Neural cell (in vitro differentiated cells): ENCODE results near the gene BOD1. TPM values are rescaled to one million over a fixed set of nuclear protein-coding genes. Genes with fewer than 3 reads are reported as not detected.

Experiments
- H2AFZ ChIP-seq: fragments of 200-600, 300-800 bp; sonication (generic), shearing (Covaris generic); 2 replicates; pipeline ENCODE4 v1.6.0; 2014; ENCODE audit warnings: low read depth, mild to moderate bottlenecking, antibody characterized with exemption, low read length, moderate library complexity
- H3F3A ChIP-seq: fragments of 200-600 bp; shearing (Covaris generic); 2 replicates; pipeline ENCODE4 v1.6.1; 2016; ENCODE audit warnings: mild to moderate bottlenecking, moderate library complexity, mixed read lengths, antibody characterized with exemption, low read length; ENCODE audit not compliant: insufficient read depth, poor library complexity, severe bottlenecking
- H3K27ac ChIP-seq: fragments of 200-600, 300-800 bp; sonication (generic), shearing (Covaris generic); 2 replicates; pipeline ENCODE4 v1.5.1; 2014; ENCODE audit warnings: mild to moderate bottlenecking, low read length, moderate library complexity
- H3K27me3 ChIP-seq: fragments of 300-800, 200-600 bp; sonication (generic), shearing (Covaris generic); 2 replicates; pipeline ENCODE4 v1.6.0; 2014; ENCODE audit warnings: mild to moderate bottlenecking, low read depth, low read length, moderate library complexity; ENCODE audit not compliant: insufficient read depth
- H3K36me3 ChIP-seq: fragments of 300-800, 200-600 bp; sonication (generic), shearing (Covaris generic); 2 replicates; pipeline ENCODE4 v1.5.1; 2014; ENCODE audit warnings: mild to moderate bottlenecking, antibody characterized with exemption, low read length, moderate library complexity; ENCODE audit not compliant: insufficient read depth
- H3K4me2 ChIP-seq: fragments of 300-800, 200-600 bp; sonication (generic), shearing (Covaris generic); 2 replicates; pipeline ENCODE4 v1.6.0; 2014; ENCODE audit warnings: mild to moderate bottlenecking, low read length
- H3K4me3 ChIP-seq: fragments of 300-800, 200-600 bp; sonication (generic), shearing (Covaris generic); 2 replicates; pipeline ENCODE4 v1.5.1; 2014; ENCODE audit warnings: mild to moderate bottlenecking, low read length, moderate library complexity
- H3K79me2 ChIP-seq: fragments of 200-600 bp; shearing (Covaris generic); replicated peaks from 2 replicates; pipeline ENCODE4 v1.6.0; 2014; ENCODE audit warnings: mild to moderate bottlenecking, low read length, moderate library complexity; ENCODE audit not compliant: insufficient read depth
- H3K9ac ChIP-seq: fragments of 300-800, 200-600 bp; sonication (generic), shearing (Covaris generic); 2 replicates; pipeline ENCODE4 v1.6.1; 2016; ENCODE audit warnings: mild to moderate bottlenecking, low read length, mixed read lengths
- H3K9me2 ChIP-seq: fragments of 200-600 bp; shearing (Covaris generic); 2 replicates; pipeline ENCODE4 v1.6.1; 2016; ENCODE audit warnings: mild to moderate bottlenecking, low read length, mixed read lengths; ENCODE audit not compliant: insufficient read depth
- H3K9me3 ChIP-seq: fragments of 200-600, 300-800 bp; sonication (generic), shearing (Covaris generic); 2 replicates; pipeline ENCODE4 v1.6.1; 2016; ENCODE audit warnings: mild to moderate bottlenecking, mixed run types, low read length, moderate library complexity, mixed read lengths
- H4K20me1 ChIP-seq: fragments of 200-600 bp; shearing (Covaris generic); 2 replicates; pipeline ENCODE4 v1.6.1; 2016; ENCODE audit warnings: mild to moderate bottlenecking, mixed run types; ENCODE audit not compliant: insufficient read depth
- EP300 ChIP-seq: fragments of 450-650 bp; conservative IDR thresholded peaks from 2 replicates; pipeline ENCODE4 v1.6.1; 2014; ENCODE audit warnings: antibody characterized with exemption, mild to moderate bottlenecking, moderate library complexity; ENCODE audit not compliant: poor library complexity, severe bottlenecking
- EZH2 ChIP-seq: fragments of 200-600, 300-800 bp; shearing (Covaris generic), sonication (generic); IDR thresholded peaks from 2 replicates; pipeline ENCODE4 v1.6.1; 2014; ENCODE audit warnings: antibody characterized with exemption, low read length, borderline replicate concordance, mild to moderate bottlenecking; ENCODE audit not compliant: insufficient read depth, poor library complexity, severe bottlenecking
- MXI1 ChIP-seq: fragments of 450-650 bp; conservative IDR thresholded peaks from 2 replicates; pipeline ENCODE4 v1.6.1; 2014; ENCODE audit warnings: antibody characterized with exemption, mild to moderate bottlenecking; ENCODE audit not compliant: poor library complexity, severe bottlenecking
- POLR2AphosphoS5 ChIP-seq: IDR thresholded peaks from 2 replicates; pipeline ENCODE4 v1.6.1; 2012
- RAD21 ChIP-seq: fragments of 450-650 bp; conservative IDR thresholded peaks from 2 replicates; pipeline ENCODE4 v1.6.1; 2014; ENCODE audit warnings: antibody characterized with exemption, mild to moderate bottlenecking, moderate library complexity
- SMC3 ChIP-seq: fragments of 450-650 bp; conservative IDR thresholded peaks from 2 replicates; pipeline ENCODE4 v1.6.1; 2014; ENCODE audit warnings: antibody characterized with exemption, mild to moderate bottlenecking, moderate library complexity; ENCODE audit not compliant: poor library complexity
- TAF1 ChIP-seq: IDR thresholded peaks from 2 replicates; pipeline ENCODE4 v1.6.1; 2012; ENCODE audit warnings: low read depth
- polyA plus RNA-seq: library from polyadenylated mRNA; depleted of rRNA; stranded (reverse); fragments of >200 nt; gene quantifications from 2 replicates; pipeline ENCODE4 v1.2.3, GENCODE V29; 2014
- TF ChIP-seq, protein P1 (sequence below): fragments of 450-650 bp; IDR thresholded peaks from 2 replicates; pipeline ENCODE4 v1.5.1; 2014; ENCODE audit warnings: antibody characterized with exemption, mild to moderate bottlenecking, moderate library complexity; ENCODE audit not compliant: poor library complexity, severe bottlenecking
- TF ChIP-seq, protein P2 (sequence below): IDR thresholded peaks from 2 replicates; pipeline ENCODE4 v1.6.1; 2012; ENCODE audit warnings: borderline replicate concordance

BOD1 gene
- polyA plus RNA-seq, 1 donor from 2014 or later: 178 TPM

DNA sequence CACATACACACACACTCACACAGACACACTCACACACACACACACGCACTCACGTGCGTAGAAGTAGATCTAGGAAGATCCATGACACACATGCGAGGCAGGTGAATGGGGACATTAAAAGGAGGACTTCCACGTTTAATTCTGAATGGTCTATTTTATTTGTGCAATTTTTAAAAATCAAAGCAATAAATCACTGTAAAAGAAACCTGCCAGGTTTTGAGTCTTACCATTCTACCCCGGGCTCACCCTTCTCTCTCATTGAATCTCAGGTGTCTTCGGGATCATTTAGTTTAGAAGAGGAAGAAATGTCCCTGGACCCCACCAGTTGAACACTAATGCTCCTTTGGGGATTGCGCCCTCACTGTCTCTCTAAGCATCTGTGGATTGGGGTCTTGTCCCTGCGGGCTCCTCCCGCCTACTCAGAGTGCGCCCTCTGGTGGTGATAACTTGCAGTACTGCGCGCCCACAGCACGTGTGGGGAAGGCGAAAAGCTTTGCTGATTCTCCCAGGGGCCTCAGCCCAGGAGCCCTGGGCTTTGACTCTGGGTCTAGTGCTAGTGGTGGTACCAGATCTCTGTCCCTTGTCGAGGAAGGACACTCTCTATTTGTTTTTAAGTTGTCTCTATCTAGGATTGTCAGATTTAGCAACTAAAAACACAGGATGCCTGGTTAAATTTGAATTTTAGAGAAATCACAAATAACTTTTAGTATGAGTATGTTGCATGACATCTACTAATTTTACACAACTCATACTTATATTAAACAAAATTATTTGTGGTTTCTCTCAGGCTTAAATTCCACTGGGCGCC, 34.8 kb downstream of the BOD1 start:
- Histone ChIP-seq H3K9ac (no peak overlapping the region), H3K27me3 (no peaks in the 10 kb centered on the region), H3K9me3 (peaks cover 7% of the 10 kb centered on the region), H3F3A (no peaks in the 10 kb centered on the region), H3K36me3 (no peaks in the 10 kb centered on the region), H2AFZ (no peak overlapping the region), H3K27ac (no peak overlapping the region), H3K4me2 (no peak overlapping the region), H4K20me1 (no peaks in the 10 kb centered on the region), H3K9me2 (no peaks in the 10 kb centered on the region), H3K4me3 (no peak overlapping the region), H3K79me2 (no peaks in the 10 kb centered on the region)
- TF ChIP-seq SMC3 (peak; percentile 19), RAD21 (no peak)
- TF ChIP-seq, protein P1, sequence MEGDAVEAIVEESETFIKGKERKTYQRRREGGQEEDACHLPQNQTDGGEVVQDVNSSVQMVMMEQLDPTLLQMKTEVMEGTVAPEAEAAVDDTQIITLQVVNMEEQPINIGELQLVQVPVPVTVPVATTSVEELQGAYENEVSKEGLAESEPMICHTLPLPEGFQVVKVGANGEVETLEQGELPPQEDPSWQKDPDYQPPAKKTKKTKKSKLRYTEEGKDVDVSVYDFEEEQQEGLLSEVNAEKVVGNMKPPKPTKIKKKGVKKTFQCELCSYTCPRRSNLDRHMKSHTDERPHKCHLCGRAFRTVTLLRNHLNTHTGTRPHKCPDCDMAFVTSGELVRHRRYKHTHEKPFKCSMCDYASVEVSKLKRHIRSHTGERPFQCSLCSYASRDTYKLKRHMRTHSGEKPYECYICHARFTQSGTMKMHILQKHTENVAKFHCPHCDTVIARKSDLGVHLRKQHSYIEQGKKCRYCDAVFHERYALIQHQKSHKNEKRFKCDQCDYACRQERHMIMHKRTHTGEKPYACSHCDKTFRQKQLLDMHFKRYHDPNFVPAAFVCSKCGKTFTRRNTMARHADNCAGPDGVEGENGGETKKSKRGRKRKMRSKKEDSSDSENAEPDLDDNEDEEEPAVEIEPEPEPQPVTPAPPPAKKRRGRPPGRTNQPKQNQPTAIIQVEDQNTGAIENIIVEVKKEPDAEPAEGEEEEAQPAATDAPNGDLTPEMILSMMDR: peak; percentile 50

DNA sequence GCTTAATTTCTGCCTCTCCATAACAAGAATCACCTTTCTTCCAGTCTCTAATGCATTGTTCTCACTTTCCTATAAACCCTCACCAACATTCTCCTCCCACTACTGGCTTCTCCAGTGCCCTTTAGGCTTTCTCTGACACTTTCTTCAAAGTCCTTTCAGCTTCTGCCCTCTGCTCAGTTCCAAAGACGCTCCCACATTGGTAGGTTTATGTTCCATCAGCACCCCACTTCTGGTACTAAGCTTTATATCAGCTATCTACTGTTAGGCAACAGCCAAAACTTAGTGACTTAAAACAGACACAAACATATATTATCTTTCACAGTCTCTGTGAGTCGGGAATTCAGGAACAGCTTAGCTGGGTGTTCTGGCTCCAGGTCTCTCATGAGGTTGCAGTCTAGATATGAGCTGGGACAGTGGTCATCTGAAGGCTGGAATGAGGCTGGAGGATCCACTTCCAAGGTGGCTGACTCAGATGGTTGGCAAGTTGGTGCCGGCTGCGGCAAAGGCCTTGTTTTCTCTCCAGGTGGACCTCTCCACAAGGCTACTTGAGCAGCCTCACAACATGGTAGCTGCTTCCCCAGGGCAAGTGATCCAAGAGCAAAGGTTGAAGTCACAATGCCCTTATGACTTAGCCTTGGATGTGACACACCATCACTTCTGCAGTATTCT, 37.4 kb downstream of the BOD1 start:
- no peaks in the 10 kb centered on the region for H3K36me3 ChIP-seq
- no peak for TF ChIP-seq EZH2
- no peaks in the 10 kb centered on the region for H3K79me2 ChIP-seq
- H4K20me1 ChIP-seq: no peaks in the 10 kb centered on the region
- no peak overlapping the region for H3K4me2 ChIP-seq
- no peak overlapping the region for H3K27ac ChIP-seq
- H3K9me3 ChIP-seq: peaks cover 5% of the 10 kb centered on the region
- H3K9ac ChIP-seq: no peak overlapping the region
- H2AFZ ChIP-seq: no peak overlapping the region
- no peak overlapping the region for H3K4me3 ChIP-seq
- no peaks in the 10 kb centered on the region for H3K27me3 ChIP-seq
- H3F3A ChIP-seq: no peaks in the 10 kb centered on the region
- no peaks in the 10 kb centered on the region for H3K9me2 ChIP-seq

DNA sequence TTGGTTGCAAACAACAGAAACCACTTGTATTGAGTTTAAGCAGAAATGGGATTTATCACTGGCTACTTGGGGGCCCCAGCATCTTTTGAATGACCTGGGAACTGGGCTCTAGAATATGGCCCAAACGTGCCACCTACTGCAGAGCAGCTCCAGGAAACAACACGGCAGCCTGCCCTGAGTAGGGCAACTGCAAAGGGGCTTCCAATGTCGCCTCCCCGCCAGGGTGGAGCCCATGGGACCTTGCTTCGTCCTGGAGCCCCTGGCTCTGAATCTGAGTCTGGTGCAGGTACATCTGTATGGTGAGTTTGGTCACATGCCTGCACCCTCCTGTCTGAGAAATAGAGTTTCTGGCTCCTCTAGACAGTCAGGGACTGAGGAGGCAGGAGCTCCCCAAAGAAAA, 38.6 kb downstream of the BOD1 start:
- Histone ChIP-seq H3K27ac (no peak overlapping the region), H3K27me3 (no peaks in the 10 kb centered on the region), H3K9me3 (peaks cover 5% of the 10 kb centered on the region), H3F3A (no peaks in the 10 kb centered on the region), H4K20me1 (no peaks in the 10 kb centered on the region), H3K9ac (no peak overlapping the region), H3K4me3 (no peak overlapping the region), H3K9me2 (no peaks in the 10 kb centered on the region), H3K4me2 (no peak overlapping the region), H2AFZ (no peak overlapping the region), H3K79me2 (no peaks in the 10 kb centered on the region), H3K36me3 (no peaks in the 10 kb centered on the region)
- no peak for TF ChIP-seq RAD21
- no peak for TF ChIP-seq SMC3
- TF ChIP-seq, protein P1: no peak
- TF ChIP-seq POLR2AphosphoS5: no peak
- TF ChIP-seq, protein P2, sequence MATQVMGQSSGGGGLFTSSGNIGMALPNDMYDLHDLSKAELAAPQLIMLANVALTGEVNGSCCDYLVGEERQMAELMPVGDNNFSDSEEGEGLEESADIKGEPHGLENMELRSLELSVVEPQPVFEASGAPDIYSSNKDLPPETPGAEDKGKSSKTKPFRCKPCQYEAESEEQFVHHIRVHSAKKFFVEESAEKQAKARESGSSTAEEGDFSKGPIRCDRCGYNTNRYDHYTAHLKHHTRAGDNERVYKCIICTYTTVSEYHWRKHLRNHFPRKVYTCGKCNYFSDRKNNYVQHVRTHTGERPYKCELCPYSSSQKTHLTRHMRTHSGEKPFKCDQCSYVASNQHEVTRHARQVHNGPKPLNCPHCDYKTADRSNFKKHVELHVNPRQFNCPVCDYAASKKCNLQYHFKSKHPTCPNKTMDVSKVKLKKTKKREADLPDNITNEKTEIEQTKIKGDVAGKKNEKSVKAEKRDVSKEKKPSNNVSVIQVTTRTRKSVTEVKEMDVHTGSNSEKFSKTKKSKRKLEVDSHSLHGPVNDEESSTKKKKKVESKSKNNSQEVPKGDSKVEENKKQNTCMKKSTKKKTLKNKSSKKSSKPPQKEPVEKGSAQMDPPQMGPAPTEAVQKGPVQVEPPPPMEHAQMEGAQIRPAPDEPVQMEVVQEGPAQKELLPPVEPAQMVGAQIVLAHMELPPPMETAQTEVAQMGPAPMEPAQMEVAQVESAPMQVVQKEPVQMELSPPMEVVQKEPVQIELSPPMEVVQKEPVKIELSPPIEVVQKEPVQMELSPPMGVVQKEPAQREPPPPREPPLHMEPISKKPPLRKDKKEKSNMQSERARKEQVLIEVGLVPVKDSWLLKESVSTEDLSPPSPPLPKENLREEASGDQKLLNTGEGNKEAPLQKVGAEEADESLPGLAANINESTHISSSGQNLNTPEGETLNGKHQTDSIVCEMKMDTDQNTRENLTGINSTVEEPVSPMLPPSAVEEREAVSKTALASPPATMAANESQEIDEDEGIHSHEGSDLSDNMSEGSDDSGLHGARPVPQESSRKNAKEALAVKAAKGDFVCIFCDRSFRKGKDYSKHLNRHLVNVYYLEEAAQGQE: no peak
- no peak for TF ChIP-seq EP300
- no peak for TF ChIP-seq MXI1
- TF ChIP-seq TAF1: no peak
- no peak for TF ChIP-seq EZH2
